Testis (tissue), 2 donors: Measurements from ENCODE around the gene ST3GAL5.

Source experiments
- POLR2A ChIP-seq: fragments of 450-650 bp; IDR thresholded peaks from one replicate; pipeline ENCODE4 v1.6.1; 2017; ENCODE audit warnings: antibody characterized with exemption, mild to moderate bottlenecking, moderate library complexity
- TF ChIP-seq, protein P1 (sequence below), 3 experiments: fragments of 450-650 bp in 2 of 3; fragments of 200-600 bp in 1 of 3; sonication (generic) in 1 of 3; IDR thresholded peaks; one replicate each; pipeline ENCODE4 v1.5.1; 2016 to 2019; ENCODE audit warnings: antibody characterized with exemption in 3 of 3, mild to moderate bottlenecking in 2 of 3, moderate library complexity in 1 of 3

DNA sequence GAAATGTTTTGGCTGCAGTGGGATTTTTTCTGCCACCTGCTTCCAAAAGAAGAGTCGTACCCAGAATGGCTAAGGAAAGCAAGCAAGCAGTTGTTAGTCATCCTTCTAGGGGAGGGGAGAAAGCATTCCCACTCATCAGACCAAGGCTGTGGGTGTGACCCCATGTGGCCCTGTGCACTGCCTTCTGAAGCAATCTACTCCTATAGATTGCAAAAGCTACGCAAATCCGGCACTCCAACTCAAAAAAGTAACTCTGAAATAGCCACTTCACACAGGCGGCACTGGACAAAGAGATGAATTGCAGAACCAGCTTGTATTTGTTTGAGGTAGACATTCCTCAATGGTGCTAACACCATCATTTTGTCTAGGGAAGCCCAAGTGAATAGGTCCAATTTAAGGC is 44.3 kb downstream of the ST3GAL5 start:
- TF ChIP-seq, protein P1, sequence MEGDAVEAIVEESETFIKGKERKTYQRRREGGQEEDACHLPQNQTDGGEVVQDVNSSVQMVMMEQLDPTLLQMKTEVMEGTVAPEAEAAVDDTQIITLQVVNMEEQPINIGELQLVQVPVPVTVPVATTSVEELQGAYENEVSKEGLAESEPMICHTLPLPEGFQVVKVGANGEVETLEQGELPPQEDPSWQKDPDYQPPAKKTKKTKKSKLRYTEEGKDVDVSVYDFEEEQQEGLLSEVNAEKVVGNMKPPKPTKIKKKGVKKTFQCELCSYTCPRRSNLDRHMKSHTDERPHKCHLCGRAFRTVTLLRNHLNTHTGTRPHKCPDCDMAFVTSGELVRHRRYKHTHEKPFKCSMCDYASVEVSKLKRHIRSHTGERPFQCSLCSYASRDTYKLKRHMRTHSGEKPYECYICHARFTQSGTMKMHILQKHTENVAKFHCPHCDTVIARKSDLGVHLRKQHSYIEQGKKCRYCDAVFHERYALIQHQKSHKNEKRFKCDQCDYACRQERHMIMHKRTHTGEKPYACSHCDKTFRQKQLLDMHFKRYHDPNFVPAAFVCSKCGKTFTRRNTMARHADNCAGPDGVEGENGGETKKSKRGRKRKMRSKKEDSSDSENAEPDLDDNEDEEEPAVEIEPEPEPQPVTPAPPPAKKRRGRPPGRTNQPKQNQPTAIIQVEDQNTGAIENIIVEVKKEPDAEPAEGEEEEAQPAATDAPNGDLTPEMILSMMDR (IDR thresholded peaks at IDR 0.05) = no peak
- TF ChIP-seq POLR2A = no peak
